ENCODE data around the gene MYL4.
"Not testable (repeated sequence)": the region's sequence is repeated elsewhere in the genome, so short reads cannot be mapped to it uniquely, and the experiment has no call there.

MYL4 gene

GRCh38 chr17:47193931-47194511 lies 15.1 kb upstream of the MYL4 start:
- DNase-seq (ENCODE audit: low read depth): no peak

- no peak for DNase-seq (ENCODE audit: low read depth)
Measured at GRCh38 chr17:47197821-47198220, 11.3 kb upstream of the MYL4 start.

GRCh38 chr17:47199627-47200324 lies 9.4 kb upstream of the MYL4 start:
- DNase-seq (ENCODE audit: low read depth): no peak

- DNase-seq (ENCODE audit: low read depth): no peak
Measured at GRCh38 chr17:47200325-47200664, 8.9 kb upstream of the MYL4 start.

- DNase-seq (ENCODE audit: low read depth): no peak
Measured at GRCh38 chr17:47201166-47201565, 8.0 kb upstream of the MYL4 start.

GRCh38 chr17:47203984-47204721 lies 5.0 kb upstream of the MYL4 start:
- peak; percentile 27 for DNase-seq (ENCODE audit: low read depth)

GRCh38 chr17:47204722-47205418 lies 4.3 kb upstream of the MYL4 start:
- no peak for DNase-seq (ENCODE audit: low read depth)

GRCh38 chr17:47205419-47205963 lies 3.7 kb upstream of the MYL4 start:
- DNase-seq (ENCODE audit: low read depth): peak; percentile 15

- DNase-seq (ENCODE audit: low read depth): no peak
Measured at GRCh38 chr17:47207143-47208067, 1.7 kb upstream of the MYL4 start.

- no peak for DNase-seq (ENCODE audit: low read depth)
Measured at GRCh38 chr17:47209499-47209898, 351 bp downstream of the MYL4 start.

- DNase-seq (ENCODE audit: low read depth): no peak
Measured at GRCh38 chr17:47210105-47210504, 957 bp downstream of the MYL4 start.

GRCh38 chr17:47210779-47211178 lies 1.6 kb downstream of the MYL4 start:
- DNase-seq (ENCODE audit: low read depth): no peak

GRCh38 chr17:47212458-47212857 lies 3.3 kb downstream of the MYL4 start:
- no peak for DNase-seq (ENCODE audit: low read depth)

GRCh38 chr17:47213540-47213939 lies 4.4 kb downstream of the MYL4 start:
- DNase-seq (ENCODE audit: low read depth): no peak

GRCh38 chr17:47214931-47215330 lies 5.8 kb downstream of the MYL4 start:
- DNase-seq (ENCODE audit: low read depth): no peak

GRCh38 chr17:47216821-47217220 lies 7.7 kb downstream of the MYL4 start:
- not testable (repeated sequence) for DNase-seq (ENCODE audit: low read depth)

- DNase-seq (ENCODE audit: low read depth): not testable (repeated sequence)
Measured at GRCh38 chr17:47217279-47217678, 8.1 kb downstream of the MYL4 start.

- no peak for DNase-seq (ENCODE audit: low read depth)
Measured at GRCh38 chr17:47218896-47219430, 9.8 kb downstream of the MYL4 start.

- DNase-seq (ENCODE audit: low read depth): no peak
Measured at GRCh38 chr17:47219621-47220475, 10.7 kb downstream of the MYL4 start.

GRCh38 chr17:47220531-47220999 lies 11.4 kb downstream of the MYL4 start:
- no peak for DNase-seq (ENCODE audit: low read depth)
